ENCODE results near the gene RERG.

RERG gene

DNA sequence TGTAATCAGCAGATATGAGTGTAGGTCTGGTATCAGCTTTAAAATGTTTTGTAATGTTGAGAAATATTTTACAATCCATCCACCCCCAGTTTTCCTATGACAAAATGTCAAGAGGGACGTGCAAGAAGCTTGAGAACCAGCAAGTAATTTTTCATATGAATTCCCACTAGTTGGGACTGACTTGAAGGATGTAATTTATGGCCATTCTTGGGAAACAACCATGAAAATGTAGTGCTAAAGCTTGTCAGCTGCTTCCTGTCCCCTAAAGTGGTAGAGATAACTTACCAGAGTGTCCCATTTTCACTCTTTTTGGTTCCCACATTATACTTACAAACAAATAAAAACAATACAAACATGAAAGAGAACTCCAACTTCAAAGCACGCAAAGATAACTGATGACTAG is 63.9 kb downstream of the RERG start:
- TF ChIP-seq ZNF274 (IDR thresholded peaks at IDR 0.05; ENCODE audit: low read depth, low read length) = no peak
- no peak overlapping the region for H3K4me3 ChIP-seq (ENCODE audit: low read length)

DNA sequence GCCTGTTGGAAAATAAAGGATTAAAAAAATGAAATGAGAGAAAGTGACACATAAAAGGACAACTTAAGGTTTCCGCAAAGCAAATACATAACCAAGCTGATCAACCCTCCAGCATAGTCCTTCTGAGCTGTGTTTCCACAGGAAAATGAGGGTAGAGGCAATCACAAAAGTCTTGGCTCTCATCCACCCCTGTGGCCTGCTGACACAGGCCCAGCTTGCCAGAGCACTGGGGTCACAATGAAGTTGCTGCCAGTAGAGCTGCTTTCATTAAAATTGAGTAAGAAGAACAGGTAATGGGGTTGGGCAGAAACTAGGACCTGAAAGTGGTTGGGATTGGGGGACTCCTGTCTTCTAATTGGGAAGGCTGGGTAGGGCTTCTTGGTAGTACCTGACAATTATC is 65.9 kb downstream of the RERG start:
- TF ChIP-seq ZNF274 (IDR thresholded peaks at IDR 0.05; ENCODE audit: low read depth, low read length) = no peak
- no peak overlapping the region for H3K4me3 ChIP-seq (ENCODE audit: low read length)

DNA sequence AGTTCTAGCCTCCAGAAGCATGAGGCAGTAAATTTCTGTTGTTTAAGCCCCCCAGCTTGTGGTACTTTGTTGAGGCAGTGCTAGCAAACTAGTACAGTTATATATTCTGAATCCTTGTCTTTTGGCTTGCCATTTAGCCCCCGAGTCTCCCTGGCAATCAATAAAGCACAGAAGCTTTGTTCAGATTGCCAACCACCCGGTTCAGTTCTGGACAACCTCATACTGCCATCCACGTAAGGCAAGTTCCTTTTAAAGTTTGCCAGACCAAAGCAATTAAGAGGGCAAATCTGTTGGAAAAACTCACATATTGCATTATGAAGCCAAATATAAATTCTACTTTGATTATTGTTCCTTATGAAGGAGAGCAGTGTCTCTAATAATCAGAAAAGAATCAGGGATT is 67.1 kb downstream of the RERG start:
- TF ChIP-seq ZNF274 (IDR thresholded peaks at IDR 0.05; ENCODE audit: low read depth, low read length) = no peak
- no peak overlapping the region for H3K4me3 ChIP-seq (ENCODE audit: low read length)

DNA sequence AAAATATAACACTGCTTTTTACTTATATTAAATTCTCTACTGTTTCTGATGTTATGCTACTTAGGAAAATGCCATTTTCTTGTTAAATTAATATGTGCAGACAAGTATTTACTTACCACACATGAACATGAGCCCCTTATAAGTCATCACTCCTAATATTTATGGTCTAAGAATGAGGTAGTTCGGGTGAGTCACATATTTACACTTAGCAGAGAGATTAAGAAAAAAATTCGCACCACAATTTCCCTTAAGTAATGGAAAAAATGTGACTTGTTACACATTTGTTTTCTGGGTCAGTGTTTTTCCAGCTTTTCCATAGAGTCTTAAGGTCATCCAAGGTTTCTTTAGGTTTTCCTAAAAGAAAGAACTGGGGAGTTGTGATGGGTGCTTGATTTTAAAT is 68.3 kb downstream of the RERG start:
- H3K4me3 ChIP-seq (ENCODE audit: low read length) = no peak overlapping the region
- no peak for TF ChIP-seq ZNF274 (IDR thresholded peaks at IDR 0.05; ENCODE audit: low read depth, low read length)

DNA sequence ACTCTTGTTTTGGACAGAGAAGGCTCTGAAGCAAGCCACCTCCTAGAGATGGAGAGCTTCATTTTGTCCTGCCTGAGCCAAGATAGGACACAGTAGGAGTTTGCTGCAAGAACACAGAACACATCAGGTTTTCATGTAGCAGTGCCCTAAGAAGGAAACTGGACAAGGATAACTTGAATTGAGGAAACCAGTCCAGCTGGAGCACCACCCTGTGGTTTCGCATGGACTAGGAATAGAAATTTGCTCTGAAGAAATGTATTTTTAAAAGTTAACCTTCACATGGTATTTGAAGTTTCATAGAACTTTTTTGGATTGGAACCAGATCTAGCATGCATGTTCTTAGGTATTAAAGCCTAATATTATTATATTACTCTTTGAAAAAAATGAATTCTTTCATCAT is 68.8 kb downstream of the RERG start:
- no peak for TF ChIP-seq ZNF274 (IDR thresholded peaks at IDR 0.05; ENCODE audit: low read depth, low read length)
- no peak overlapping the region for H3K4me3 ChIP-seq (ENCODE audit: low read length)

DNA sequence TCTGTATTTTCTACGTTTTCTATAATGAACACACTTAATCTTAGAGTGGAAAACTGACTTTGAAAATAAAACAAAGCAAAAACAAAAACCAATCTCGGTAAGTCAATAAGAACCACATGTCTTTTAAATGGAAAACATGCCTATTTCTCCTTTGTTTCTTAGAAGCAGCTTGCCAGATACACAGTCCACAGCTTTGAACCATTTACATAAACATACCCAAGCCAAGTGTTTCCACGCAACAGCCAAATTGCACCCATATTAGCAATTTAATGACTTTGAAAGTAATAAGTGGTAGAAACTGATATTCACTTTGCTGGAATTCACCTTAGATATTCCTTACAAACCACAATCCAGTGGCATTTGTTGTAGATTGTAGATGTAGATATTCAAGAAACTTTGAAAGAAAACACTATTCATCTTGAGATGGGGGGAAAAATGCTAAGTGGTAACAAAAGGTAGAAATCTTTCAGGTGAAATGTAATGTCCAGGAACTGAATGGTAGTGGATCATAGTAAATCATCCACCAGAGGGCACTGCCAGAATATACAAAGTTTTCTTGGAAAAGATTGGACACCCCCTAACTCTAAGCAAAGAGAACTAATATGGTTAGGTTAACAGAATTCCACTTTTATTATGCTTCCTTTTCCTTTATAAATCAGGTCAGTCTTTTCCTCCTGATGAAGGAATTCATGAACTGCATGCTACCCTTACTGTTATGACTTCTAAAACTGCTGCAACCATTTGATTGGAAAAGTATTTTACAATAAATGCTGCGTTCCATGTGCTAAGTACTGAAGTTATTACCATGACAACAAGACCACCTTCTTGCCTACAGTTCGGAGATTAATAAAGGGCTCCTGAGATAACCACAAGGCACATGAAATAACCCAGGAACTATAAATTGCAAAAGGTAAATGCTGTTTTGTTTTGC is 69.8 kb downstream of the RERG start:
- no peak for TF ChIP-seq ZNF274 (IDR thresholded peaks at IDR 0.05; ENCODE audit: low read depth, low read length)
- H3K4me3 ChIP-seq (ENCODE audit: low read length) = no peak overlapping the region

DNA sequence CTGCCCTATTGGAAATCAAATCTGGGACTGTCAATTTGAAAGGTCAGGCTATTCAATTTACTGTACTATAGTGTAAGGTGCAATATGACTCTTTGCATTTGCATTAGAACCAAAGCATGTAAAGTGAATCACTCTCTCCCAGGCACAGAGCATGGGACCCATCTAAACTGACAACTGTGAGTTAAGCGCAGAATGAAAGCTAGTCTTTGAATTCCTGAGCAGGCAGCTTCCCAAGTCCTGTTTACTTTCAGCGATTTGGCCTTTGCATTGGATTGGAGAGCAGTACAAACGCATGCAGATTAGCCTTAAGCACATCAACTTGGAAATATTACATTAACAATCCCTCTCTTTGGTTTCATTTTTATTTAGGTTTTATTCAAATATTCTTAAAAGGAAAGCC is 74.6 kb downstream of the RERG start:
- no peak for TF ChIP-seq ZNF274 (IDR thresholded peaks at IDR 0.05; ENCODE audit: low read depth, low read length)
- H3K4me3 ChIP-seq (ENCODE audit: low read length) = no peak overlapping the region

DNA sequence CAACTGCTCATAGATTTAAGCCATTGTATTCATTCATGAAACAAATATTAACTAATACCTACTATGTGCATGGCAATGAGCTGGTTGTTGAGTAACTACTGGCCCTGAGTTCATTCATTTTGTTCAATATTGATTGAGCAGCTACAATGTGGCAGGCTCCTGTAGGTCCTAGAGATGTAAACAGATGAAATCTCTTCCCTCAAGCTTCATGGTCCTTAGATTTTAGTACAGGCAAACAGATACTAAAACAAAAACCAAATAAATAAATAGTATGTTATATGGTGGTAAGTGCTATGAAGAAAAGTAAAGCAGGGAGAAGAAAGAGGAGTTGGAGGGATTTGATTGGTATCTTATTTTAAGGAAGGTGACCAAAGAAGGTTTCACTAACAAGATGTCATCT is 77.8 kb downstream of the RERG start:
- TF ChIP-seq ZNF274 (IDR thresholded peaks at IDR 0.05; ENCODE audit: low read depth, low read length) = no peak
- no peak overlapping the region for H3K4me3 ChIP-seq (ENCODE audit: low read length)

DNA sequence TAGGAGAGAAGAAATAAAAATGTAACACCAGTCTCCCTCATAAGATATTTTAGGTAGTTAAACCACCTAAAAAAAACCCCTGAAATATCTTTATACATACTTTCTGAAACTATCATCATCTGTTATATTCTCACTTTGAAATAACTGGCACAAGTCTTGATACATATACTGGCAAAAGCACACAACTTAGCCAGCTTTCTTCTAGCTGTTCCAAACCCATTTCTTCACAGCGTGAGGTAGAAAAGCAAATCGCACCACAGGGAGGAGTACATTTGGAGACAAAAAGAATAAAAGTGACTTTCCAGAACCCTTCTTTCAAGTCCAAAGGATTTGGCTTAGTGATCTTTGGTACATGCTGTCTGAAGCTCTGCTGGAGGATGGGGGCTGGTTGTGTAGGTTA is 78.5 kb downstream of the RERG start:
- H3K4me3 ChIP-seq (ENCODE audit: low read length) = no peak overlapping the region
- no peak for TF ChIP-seq ZNF274 (IDR thresholded peaks at IDR 0.05; ENCODE audit: low read depth, low read length)

DNA sequence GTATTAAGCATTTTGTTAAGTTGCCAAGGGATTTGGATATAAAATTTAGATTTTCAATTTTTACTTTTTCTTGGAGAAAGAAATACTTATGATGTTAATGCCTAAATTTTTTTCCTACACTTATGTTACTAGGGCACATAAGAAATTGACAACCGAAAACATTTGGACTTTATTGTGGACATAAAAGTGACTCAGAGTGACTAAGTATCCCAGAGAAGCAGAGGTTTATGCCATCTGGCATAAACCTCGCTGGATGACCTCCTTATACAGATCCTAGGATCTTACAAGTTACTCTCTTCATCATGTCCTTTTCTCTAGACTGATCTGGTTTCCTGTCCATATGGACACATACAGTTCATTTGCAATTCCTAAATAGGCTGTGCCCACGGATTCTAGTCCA is 89.8 kb downstream of the RERG start:
- no peak overlapping the region for H3K4me3 ChIP-seq (ENCODE audit: low read length)
- TF ChIP-seq ZNF274 (IDR thresholded peaks at IDR 0.05; ENCODE audit: low read depth, low read length) = no peak

DNA sequence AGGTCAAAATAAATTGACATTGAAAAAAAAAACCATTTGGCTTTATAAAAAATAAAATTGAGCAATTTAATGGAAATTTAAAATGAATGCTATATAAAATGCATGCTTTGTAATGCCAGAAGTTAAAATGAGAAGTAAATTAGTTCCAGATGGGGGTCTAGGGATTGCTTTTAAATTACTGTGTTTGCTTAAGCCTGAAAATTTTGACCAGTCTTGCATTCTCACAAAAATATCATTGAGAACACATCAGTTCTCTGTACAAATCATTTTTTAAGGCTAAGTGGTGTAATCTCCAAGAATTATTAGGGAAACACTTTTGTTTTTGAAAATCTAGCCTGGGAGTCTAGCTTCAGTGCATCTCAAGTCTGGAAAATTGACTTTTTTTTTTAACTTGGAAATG is 90.7 kb downstream of the RERG start:
- TF ChIP-seq ZNF274 (IDR thresholded peaks at IDR 0.05; ENCODE audit: low read depth, low read length) = no peak
- no peak overlapping the region for H3K4me3 ChIP-seq (ENCODE audit: low read length)

DNA sequence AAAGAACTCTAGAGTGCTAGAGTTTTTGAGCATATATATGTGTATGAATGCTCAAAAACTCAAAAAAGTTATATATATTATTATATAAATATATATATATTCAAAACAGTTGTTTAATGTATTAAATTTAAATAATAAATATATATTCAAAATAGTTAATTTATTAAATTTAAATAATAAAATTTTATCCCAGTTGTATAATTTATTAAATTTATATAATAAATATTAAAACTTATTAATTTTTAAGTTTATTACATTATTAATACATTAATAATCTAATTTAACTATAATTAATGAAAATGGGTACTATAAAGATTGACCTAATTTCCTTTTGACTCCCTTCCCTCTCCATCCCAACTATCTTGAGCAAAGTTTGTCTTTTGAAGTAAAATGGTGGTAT is 97.8 kb downstream of the RERG start:
- no peak overlapping the region for H3K4me3 ChIP-seq (ENCODE audit: low read length)
- TF ChIP-seq ZNF274 (IDR thresholded peaks at IDR 0.05; ENCODE audit: low read depth, low read length) = no peak

DNA sequence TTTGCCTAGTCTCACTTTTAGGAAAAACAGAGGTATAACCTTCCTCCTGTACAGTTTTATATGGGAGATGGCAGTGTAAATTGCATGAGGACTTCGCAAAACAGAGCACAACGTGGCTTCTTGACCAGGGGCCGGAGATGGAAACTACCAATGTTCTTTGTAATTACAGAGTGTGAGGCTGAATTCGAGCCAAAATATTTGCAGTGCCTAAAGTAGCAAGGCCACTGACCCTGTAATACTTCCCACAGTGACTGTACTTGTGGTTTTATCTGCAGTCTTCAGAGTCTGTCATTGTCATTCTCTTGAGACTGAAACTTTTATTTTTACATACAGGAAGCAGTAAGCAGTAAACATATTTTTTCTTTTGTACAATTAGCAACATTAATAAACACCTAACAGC is 98.9 kb downstream of the RERG start:
- no peak for TF ChIP-seq ZNF274 (IDR thresholded peaks at IDR 0.05; ENCODE audit: low read depth, low read length)
- H3K4me3 ChIP-seq (ENCODE audit: low read length) = no peak overlapping the region

DNA sequence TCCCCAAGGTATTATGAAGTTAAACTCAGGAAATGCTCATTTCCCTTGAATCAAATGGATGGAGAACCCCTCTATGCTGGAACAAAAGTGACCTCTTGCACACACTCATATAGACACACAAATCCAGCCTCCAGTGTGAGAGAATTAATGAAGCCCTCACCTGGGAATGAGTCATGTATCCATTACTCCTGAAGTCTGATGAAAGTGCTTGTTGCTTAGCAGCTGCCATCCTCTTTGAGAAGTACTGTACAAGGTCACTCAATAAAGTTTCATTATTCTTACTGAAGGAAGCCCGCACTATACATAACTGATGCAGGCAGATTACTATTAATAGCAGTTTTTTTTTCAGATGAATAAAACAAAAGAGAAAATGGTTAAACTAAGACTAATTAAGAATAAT is 102.3 kb downstream of the RERG start:
- H3K4me3 ChIP-seq (ENCODE audit: low read length) = no peak overlapping the region
- TF ChIP-seq ZNF274 (IDR thresholded peaks at IDR 0.05; ENCODE audit: low read depth, low read length) = no peak

DNA sequence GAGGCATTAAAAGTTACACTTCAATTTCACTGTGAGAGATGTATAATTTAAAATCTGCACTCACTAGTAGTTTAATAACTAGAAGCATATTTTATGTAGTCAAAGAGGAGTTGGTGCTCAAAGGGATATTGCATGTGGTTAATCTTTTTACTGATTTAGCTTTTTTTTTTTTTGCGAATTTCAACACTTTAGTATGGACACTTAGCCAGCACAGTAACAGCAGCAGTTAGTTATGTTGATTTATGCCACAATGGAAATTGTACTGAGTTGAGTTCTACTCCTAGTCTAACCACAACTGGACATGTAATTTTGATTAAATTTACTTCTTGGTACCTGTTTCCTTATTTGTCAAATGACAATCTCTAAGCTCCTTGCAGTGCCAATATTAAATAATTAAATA is 104.2 kb downstream of the RERG start:
- TF ChIP-seq ZNF274 (IDR thresholded peaks at IDR 0.05; ENCODE audit: low read depth, low read length) = no peak
- H3K4me3 ChIP-seq (ENCODE audit: low read length) = no peak overlapping the region

DNA sequence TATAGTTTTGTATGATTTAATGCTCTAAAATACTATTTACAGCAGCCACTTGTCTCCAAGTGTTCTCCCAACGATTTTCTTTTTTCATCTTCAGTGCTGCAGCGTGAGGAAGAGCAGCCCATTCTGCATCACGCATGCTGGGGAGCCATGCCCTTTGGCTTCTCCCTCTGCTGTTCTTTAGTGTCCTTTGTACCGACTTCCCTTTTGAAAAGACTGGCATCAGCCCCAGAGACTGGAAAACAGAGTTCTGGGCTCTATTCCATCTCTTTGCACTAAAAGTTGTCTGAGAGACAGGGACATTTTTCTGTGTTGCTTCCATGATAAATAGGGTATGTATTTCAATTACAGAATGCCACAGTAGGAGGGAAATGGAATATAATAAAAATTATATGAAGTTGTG is 105.1 kb downstream of the RERG start:
- no peak overlapping the region for H3K4me3 ChIP-seq (ENCODE audit: low read length)
- no peak for TF ChIP-seq ZNF274 (IDR thresholded peaks at IDR 0.05; ENCODE audit: low read depth, low read length)
